ENCODE measurements around the gene CFAP53.

CFAP53 gene

DNA sequence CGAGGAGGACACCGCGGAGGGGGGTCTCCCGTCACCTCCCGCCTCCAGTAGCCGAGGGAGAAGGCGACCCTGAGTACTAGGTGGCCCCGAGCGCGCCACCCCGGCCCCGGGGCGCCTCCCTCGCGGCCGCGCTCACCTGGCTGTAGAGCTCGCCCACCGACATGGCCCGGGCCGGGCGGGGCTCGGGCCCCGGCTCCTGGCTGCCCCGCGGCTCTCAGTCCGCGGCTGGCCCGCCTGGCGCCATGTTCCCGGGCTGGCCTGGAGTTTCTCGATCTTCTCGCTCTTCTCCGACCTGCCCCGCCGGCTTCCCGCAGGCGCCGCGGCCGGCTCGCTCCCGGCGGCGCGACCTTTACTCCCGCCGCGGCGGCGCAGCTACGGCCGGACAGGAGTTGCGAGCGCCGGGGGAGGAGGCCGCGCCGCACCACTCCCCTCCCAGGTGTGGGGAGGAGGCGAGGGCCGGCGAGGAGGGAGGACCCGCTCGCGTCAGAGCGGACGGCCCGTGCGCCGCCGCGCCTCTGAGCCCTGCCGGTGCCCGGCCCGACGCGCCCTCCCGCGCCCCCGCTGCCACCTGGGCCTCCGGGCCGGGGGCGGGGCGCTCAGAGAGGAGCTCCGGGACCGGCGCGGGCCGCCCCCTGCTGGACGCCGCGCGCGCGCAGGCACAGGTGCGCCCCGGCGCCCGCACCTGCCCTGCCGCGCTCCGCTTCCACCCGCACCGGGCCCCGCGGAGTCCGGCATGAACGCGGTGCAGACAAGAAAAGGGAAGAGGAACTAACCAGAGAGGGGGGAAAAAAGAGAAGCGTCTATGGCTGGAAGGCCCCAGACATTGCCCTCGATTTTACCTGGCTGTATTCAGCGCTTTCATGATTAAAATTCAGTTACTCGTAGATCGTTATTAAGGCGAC, 71.4 kb downstream of the CFAP53 start, which contains the start of gene MYO5B:
Gene MYO5B (minus strand): TSS at position 517 of the 902 bp plus-strand sequence. CDS start 354 bp downstream, at position 163.
- peaks cover 13 to 93% (median 49%) of the 10 kb centered on the region in 5 experiments for H3K27me3 ChIP-seq (replicated peaks in 2 of 5; ENCODE audit: control insufficient read depth in 4 of 5, insufficient read depth in 5 of 5, low read length in 4 of 5)
- ChIA-PET CTCF (interaction anchor here (0.6 to 1.5 kb wide), 2 partner anchors 10 to 152 kb away, joined by 4 read pairs; no protein-coding TSS in a partner anchor), POLR2A (no interaction called here)
- no peaks in the 10 kb centered on the region for H3K36me3 ChIP-seq (ENCODE audit: control insufficient read depth in 4 of 4, insufficient read depth in 4 of 4, low read length in 3 of 4)
- WGBS (ENCODE audit: insufficient coverage): under 1% methylated on average over 76 of the region's 115 CpGs
- DNase-seq: peak; percentile 22 to 60 (median 51)
- peaks cover 0 to 6% (median 0%) of the 10 kb centered on the region in 5 experiments for H3K9me3 ChIP-seq (ENCODE audit: control extremely low read depth in 1 of 5, control insufficient read depth in 4 of 5, insufficient read depth in 2 of 5, low read depth in 1 of 5, low read length in 4 of 5)
- H3K4me3 ChIP-seq (ENCODE audit: control insufficient read depth in 1 of 7, extremely low read depth in 1 of 7, insufficient read depth in 4 of 7, low read depth in 2 of 7, low read length in 6 of 7): peak within 1 kb of the TSS; percentile 35 to 71 (median 50)
- H3K27ac ChIP-seq (ENCODE audit: insufficient read depth in 1 of 2, low read depth in 1 of 2, low read length in 2 of 2, poor library complexity in 1 of 2, severe bottlenecking in 2 of 2): no peak within 1 kb of the TSS
- peaks cover 0 to 19% (median 11%) of the 10 kb centered on the region in 4 experiments for H3K4me1 ChIP-seq (ENCODE audit: control extremely low read depth in 1 of 4, control insufficient read depth in 4 of 4, insufficient read depth in 4 of 4, low read length in 3 of 4)

DNA sequence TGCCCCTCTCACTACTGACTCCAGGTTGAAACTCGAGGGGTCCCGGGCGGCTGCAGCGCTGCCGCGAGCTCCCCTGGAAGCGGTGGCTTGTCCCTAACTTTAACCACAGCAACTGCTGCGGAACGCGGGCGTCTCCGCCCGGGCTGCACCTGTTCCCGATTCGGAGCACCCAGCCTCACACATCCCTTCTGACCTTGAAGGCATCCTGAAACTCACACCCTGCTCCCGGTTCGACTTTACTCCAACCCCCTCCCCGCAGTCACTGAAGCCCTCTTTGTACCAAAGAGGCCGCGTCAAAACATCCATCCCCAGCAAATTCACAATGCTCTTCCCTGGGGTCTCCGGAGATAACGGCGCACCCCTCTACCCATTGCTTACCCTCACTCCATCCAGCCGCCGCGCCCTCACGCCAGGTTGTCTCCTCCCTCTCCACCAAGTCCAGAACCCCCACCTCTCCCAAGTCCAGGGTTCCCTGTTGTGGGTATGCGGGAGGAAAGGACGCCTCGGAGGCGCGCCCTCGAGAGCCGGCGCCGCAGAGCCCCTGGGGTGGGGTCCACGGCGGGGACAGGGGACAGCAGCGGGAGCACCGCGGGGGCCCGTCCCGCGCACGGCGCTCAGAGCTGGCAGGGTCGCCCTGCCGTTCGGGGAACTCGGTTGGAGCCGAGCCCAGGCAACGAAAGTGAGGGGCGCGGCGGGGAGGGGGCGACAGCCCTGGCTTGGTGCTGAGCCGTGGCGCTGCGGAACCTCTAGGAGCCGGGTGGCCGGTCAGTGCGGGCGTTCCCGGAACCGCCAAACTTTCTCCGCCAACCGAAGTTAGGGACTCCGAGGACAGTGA, 72.3 kb downstream of the CFAP53 start:
- peaks cover 0 to 6% (median 0%) of the 10 kb centered on the region in 5 experiments for H3K9me3 ChIP-seq (ENCODE audit: control extremely low read depth in 1 of 5, control insufficient read depth in 4 of 5, insufficient read depth in 2 of 5, low read depth in 1 of 5, low read length in 4 of 5)
- H3K27ac ChIP-seq (ENCODE audit: insufficient read depth in 1 of 2, low read depth in 1 of 2, low read length in 2 of 2, poor library complexity in 1 of 2, severe bottlenecking in 2 of 2): no peak overlapping the region
- H3K27me3 ChIP-seq (replicated peaks in 2 of 5; ENCODE audit: control insufficient read depth in 4 of 5, insufficient read depth in 5 of 5, low read length in 4 of 5): peaks cover 15 to 93% (median 46%) of the 10 kb centered on the region in 5 experiments
- ChIA-PET POLR2A (no interaction called here), CTCF (no interaction called here)
- H3K4me1 ChIP-seq (ENCODE audit: control extremely low read depth in 1 of 4, control insufficient read depth in 4 of 4, insufficient read depth in 4 of 4, low read length in 3 of 4): peaks cover 0 to 19% (median 11%) of the 10 kb centered on the region in 4 experiments
- H3K36me3 ChIP-seq (ENCODE audit: control insufficient read depth in 4 of 4, insufficient read depth in 4 of 4, low read length in 3 of 4): no peaks in the 10 kb centered on the region
- 1% methylated on average over 49 of the region's 68 CpGs for WGBS (ENCODE audit: insufficient coverage)
- peak in 2 of 3 donors; percentile 11 to 17 for DNase-seq
- peak overlapping the region in 5 of 7 experiments; percentile 48 to 71 (median 70) for H3K4me3 ChIP-seq (ENCODE audit: control insufficient read depth in 1 of 7, extremely low read depth in 1 of 7, insufficient read depth in 4 of 7, low read depth in 2 of 7, low read length in 6 of 7)

DNA sequence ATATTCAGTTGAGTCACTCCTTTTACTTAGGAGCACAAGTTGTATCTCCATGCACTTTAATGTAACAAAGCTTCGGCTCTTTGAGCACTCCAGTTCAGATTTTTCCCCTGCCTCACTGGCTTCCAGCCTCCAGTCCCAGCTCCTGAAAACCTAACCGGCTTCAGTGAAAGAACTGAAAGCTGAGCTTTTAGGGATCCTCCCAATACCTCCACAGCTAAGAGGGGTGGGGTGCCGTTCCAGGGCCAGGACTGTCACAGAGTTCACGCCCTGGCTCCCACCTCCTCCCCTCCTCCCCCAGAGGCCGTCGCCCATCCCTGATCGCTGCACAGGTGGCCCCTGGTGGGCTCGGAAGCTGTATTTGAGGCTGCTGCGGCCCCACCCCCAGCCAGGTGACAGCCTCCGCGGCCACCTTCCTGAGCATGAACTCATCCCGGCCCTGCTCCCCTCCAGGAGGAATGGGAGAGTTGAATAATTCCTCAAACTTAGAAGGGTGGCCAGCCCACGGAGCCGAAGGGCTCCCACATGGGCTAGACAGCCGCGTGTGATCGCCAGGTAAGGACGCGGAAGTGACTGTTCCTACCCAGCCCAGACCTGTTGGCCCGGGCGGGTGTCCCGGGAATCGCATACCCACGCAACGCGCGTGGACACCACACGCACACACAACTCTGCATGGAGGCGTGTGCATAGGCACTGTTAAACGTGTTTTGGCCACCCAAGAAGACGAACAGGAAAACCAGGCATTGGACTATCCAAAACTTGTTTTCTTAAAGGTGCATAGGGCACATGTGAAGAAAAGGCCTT, 73.1 kb downstream of the CFAP53 start:
- Histone ChIP-seq H3K4me1 (ENCODE audit: control extremely low read depth in 1 of 4, control insufficient read depth in 4 of 4, insufficient read depth in 4 of 4, low read length in 3 of 4) (peaks cover 0 to 19% (median 11%) of the 10 kb centered on the region in 4 experiments), H3K9me3 (ENCODE audit: control extremely low read depth in 1 of 5, control insufficient read depth in 4 of 5, insufficient read depth in 2 of 5, low read depth in 1 of 5, low read length in 4 of 5) (peaks cover 0 to 6% (median 0%) of the 10 kb centered on the region in 5 experiments), H3K36me3 (ENCODE audit: control insufficient read depth in 4 of 4, insufficient read depth in 4 of 4, low read length in 3 of 4) (no peaks in the 10 kb centered on the region), H3K27ac (ENCODE audit: insufficient read depth in 1 of 2, low read depth in 1 of 2, low read length in 2 of 2, poor library complexity in 1 of 2, severe bottlenecking in 2 of 2) (no peak overlapping the region), H3K27me3 (replicated peaks in 2 of 5; ENCODE audit: control insufficient read depth in 4 of 5, insufficient read depth in 5 of 5, low read length in 4 of 5) (peaks cover 15 to 92% (median 46%) of the 10 kb centered on the region in 5 experiments), H3K4me3 (ENCODE audit: control insufficient read depth in 1 of 7, extremely low read depth in 1 of 7, insufficient read depth in 4 of 7, low read depth in 2 of 7, low read length in 6 of 7) (peak overlapping the region in 2 of 7 experiments; percentile 15 to 70)
- WGBS (ENCODE audit: insufficient coverage): 13% methylated on average over 26 of the region's 31 CpGs
- DNase-seq: no peak
- POLR2A ChIA-PET: no interaction called here
- CTCF ChIA-PET: no interaction called here

DNA sequence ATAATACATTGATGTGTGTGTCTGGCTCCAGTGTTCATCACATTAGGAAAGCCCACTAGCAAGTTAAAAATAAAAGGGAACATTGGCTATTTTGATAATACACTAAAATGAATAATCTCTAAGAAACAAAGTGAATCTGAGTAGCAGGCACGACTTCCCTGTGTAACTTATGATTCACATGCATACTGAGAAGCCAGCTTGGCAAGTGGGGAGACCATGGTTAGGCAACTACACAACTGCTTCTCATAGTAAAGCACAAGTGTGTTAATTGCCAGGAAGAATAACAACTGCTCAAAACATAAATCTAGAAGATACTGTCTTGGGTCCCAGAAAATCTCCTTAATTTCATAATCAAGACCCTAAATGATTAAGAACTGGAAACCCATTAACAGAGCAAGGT, 75.4 kb downstream of the CFAP53 start:
- ChIA-PET POLR2A (no interaction called here), CTCF (interaction anchor here (1.1 kb wide), 1 partner anchor 10 kb away, joined by 3 read pairs; no protein-coding TSS in a partner anchor)
- Histone ChIP-seq H3K4me1 (ENCODE audit: control extremely low read depth in 1 of 4, control insufficient read depth in 4 of 4, insufficient read depth in 4 of 4, low read length in 3 of 4) (peaks cover 0 to 19% (median 11%) of the 10 kb centered on the region in 4 experiments), H3K9me3 (ENCODE audit: control extremely low read depth in 1 of 5, control insufficient read depth in 4 of 5, insufficient read depth in 2 of 5, low read depth in 1 of 5, low read length in 4 of 5) (peaks cover 0 to 5% (median 0%) of the 10 kb centered on the region in 5 experiments), H3K27ac (ENCODE audit: insufficient read depth in 1 of 2, low read depth in 1 of 2, low read length in 2 of 2, poor library complexity in 1 of 2, severe bottlenecking in 2 of 2) (no peak overlapping the region), H3K27me3 (replicated peaks in 2 of 5; ENCODE audit: control insufficient read depth in 4 of 5, insufficient read depth in 5 of 5, low read length in 4 of 5) (peaks cover 16 to 82% (median 40%) of the 10 kb centered on the region in 5 experiments), H3K4me3 (ENCODE audit: control insufficient read depth in 1 of 7, extremely low read depth in 1 of 7, insufficient read depth in 4 of 7, low read depth in 2 of 7, low read length in 6 of 7) (no peak overlapping the region), H3K36me3 (ENCODE audit: control insufficient read depth in 4 of 4, insufficient read depth in 4 of 4, low read length in 3 of 4) (no peaks in the 10 kb centered on the region)
- no CpG with 5 or more reads among the region's 1 CpG for WGBS (ENCODE audit: insufficient coverage)
- no peak for DNase-seq

DNA sequence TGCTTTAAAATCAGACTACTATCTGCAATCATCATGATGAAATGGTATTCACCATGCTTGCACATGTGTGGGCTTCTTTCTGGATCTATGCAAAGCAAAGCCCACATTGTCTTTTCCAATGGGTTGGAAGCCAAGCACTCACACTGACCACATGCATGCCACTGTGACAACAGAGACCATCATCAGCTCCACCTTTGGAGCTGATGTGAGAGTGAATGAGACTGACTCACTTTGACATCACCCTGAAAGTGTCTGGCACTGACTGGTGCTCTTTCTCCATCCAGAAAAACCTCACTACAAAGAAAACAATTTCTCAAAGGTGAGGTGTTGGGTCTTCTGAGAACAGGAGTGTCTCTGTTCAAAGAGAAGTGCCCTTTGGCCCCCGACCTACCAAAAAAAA, 76.1 kb downstream of the CFAP53 start:
- Histone ChIP-seq H3K27ac (ENCODE audit: insufficient read depth in 1 of 2, low read depth in 1 of 2, low read length in 2 of 2, poor library complexity in 1 of 2, severe bottlenecking in 2 of 2) (no peak overlapping the region), H3K9me3 (ENCODE audit: control extremely low read depth in 1 of 5, control insufficient read depth in 4 of 5, insufficient read depth in 2 of 5, low read depth in 1 of 5, low read length in 4 of 5) (no peaks in the 10 kb centered on the region), H3K4me1 (ENCODE audit: control extremely low read depth in 1 of 4, control insufficient read depth in 4 of 4, insufficient read depth in 4 of 4, low read length in 3 of 4) (peaks cover 0 to 15% (median 10%) of the 10 kb centered on the region in 4 experiments), H3K27me3 (replicated peaks in 2 of 5; ENCODE audit: control insufficient read depth in 4 of 5, insufficient read depth in 5 of 5, low read length in 4 of 5) (peaks cover 18 to 76% (median 34%) of the 10 kb centered on the region in 5 experiments), H3K4me3 (ENCODE audit: control insufficient read depth in 1 of 7, extremely low read depth in 1 of 7, insufficient read depth in 4 of 7, low read depth in 2 of 7, low read length in 6 of 7) (no peak overlapping the region), H3K36me3 (ENCODE audit: control insufficient read depth in 4 of 4, insufficient read depth in 4 of 4, low read length in 3 of 4) (no peaks in the 10 kb centered on the region)
- DNase-seq: no peak
- CTCF ChIA-PET: interaction anchor here (1.1 kb wide), 1 partner anchor 10 kb away, joined by 3 read pairs; no protein-coding TSS in a partner anchor
- WGBS (ENCODE audit: insufficient coverage): no CpG with 5 or more reads among the region's 1 CpG
- POLR2A ChIA-PET: no interaction called here

DNA sequence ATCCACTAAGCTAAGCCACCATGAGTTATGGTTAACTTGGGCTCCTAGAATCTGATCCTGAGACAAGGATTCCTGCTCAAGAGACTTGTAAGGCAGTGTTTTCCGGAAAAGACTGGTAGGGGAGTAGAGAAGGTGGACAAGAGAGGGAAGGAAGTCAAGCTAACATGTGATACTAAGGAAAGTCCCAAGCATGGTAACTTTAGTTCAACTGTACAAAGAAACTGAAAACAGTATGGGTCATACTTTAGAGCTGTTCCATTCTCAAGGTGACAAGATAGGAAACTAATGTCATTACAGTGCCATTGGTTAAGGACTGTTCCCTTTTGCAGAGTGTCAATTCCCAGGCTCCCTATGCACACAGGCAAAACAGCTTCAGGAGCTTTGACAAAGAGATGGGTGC, 77.1 kb downstream of the CFAP53 start:
- ChIA-PET POLR2A (no interaction called here), CTCF (no interaction called here)
- Histone ChIP-seq H3K36me3 (ENCODE audit: control insufficient read depth in 4 of 4, insufficient read depth in 4 of 4, low read length in 3 of 4) (no peaks in the 10 kb centered on the region), H3K27me3 (replicated peaks in 2 of 5; ENCODE audit: control insufficient read depth in 4 of 5, insufficient read depth in 5 of 5, low read length in 4 of 5) (peaks cover 18 to 65% (median 31%) of the 10 kb centered on the region in 5 experiments), H3K9me3 (ENCODE audit: control extremely low read depth in 1 of 5, control insufficient read depth in 4 of 5, insufficient read depth in 2 of 5, low read depth in 1 of 5, low read length in 4 of 5) (no peaks in the 10 kb centered on the region), H3K27ac (ENCODE audit: insufficient read depth in 1 of 2, low read depth in 1 of 2, low read length in 2 of 2, poor library complexity in 1 of 2, severe bottlenecking in 2 of 2) (no peak overlapping the region), H3K4me1 (ENCODE audit: control extremely low read depth in 1 of 4, control insufficient read depth in 4 of 4, insufficient read depth in 4 of 4, low read length in 3 of 4) (peaks cover 0 to 6% (median 2%) of the 10 kb centered on the region in 4 experiments), H3K4me3 (ENCODE audit: control insufficient read depth in 1 of 7, extremely low read depth in 1 of 7, insufficient read depth in 4 of 7, low read depth in 2 of 7, low read length in 6 of 7) (no peak overlapping the region)
- DNase-seq: no peak
- WGBS (ENCODE audit: insufficient coverage): 60% methylated on average over 1 of the region's 1 CpG

Data from common myeloid progenitor, CD34-positive (primary cell).